Measurements from ENCODE around the gene NSUN6.

Gene NSUN6

DNA sequence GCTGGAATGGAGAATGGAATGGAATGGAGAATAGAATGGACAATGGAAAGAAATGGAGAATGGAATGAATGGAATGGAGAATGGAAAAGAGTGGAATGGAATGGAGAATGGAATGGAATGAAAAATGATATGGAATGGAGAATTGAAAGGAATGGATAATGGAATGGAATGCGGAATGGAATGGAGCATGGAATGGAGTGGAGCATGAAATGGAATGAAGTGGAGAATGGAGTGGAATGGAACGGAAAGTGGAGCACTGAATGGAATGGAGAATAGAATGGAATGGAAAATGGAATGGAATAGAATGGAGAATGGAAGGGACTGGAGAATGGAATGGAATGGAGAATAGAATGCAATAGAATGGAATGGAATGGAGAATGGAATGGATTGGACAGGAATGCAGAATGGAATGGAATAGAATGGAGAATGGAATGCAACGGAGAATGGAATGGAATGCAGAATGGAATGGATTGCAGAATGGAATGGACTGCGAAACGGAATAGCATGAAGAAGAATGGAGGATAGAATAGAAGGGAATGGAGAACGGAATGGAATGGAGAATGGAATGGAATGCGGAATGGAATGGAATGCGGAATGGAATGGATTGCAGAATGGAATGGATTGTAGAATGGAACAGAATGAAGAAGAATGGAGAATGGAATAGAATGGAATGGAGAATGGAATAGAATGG is 89.4 kb downstream of the NSUN6 start:
- DNase-seq (ENCODE audit: low spot score) = no peak

DNA sequence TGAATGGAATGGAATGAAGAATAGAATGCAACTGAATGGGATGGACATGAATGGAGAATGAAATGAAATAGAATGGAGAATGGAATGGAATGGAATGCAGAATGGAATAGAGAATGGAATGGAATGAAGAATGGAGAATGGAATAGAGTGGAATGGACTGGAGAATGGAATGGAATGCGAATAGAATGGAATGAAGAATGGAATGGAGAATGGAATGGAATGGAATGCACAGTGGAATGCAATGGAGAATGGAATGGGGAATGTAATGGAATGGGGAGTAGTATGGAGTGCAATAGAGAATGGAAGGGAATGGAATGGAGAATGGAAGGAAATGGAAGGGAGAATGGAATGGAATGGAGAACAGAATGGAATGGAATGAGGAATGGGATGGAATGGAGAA is 93.4 kb downstream of the NSUN6 start:
- no peak for DNase-seq (ENCODE audit: low spot score)

DNA sequence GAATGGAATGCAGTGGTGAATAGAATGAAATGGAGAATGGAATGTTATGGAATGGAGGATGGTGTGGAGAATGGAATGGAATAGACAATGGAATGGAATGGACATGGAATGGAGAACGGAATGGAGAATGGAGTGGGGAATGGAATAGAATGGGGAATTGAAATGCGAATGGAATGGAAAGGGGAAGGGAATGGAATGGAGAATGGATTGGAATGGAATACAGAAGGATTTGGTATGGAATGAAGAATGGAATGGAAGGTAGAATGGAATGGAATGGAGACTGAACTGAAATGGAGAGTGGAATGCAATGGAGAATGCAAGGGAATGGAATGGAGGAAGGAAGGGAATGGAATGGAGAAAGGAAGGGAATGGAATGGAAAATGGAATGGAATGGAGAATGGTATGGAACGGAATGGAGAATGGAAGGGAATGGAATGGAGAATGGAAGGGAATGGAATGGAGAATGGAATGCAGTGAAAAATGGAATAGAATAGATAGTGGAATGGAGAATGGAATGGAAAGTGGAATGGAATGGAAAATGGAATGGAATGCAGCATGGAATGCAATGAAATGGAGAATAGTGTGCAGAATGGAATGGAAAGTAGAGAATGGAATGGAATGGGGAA is 94.8 kb downstream of the NSUN6 start:
- DNase-seq (ENCODE audit: low spot score) = no peak

DNA sequence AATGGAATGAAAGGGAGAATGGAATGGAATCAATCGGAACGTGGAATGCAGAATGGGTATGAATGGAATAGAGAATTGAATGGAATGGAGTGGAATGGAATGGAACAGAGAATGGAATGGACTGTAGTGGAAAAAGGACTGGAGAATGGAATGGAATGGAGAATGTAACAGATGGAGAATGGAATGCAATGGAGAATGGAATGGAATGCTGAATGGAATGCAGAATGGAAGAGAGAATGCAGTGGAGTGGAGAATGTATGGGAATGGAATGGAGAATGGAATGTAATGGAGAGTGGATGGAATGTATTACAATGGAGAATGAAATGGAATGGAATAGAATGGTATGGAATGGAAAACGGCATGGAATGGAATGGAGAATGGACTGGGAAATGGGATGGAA is 96.9 kb downstream of the NSUN6 start:
- no peak for DNase-seq (ENCODE audit: low spot score)

DNA sequence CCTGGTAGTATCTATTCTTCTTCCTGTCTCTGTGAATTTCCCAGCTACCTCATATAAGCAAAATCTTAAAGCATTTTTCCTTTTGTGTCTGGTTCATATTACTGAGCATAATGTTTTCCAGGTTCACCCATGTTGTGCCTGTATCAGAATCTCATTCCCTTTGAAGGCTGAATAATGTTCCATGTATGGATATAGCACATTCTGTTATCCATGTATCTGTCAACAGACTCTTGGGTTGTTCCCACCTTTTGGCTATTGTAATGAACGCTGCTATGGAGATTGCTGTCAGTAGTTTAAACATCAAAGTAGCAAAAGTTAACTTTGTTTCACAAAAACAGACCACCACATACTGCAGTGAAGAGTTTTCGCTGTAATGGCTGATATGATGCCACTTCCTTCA is 99.9 kb downstream of the NSUN6 start:
- no peak for DNase-seq (ENCODE audit: low spot score)

DNA sequence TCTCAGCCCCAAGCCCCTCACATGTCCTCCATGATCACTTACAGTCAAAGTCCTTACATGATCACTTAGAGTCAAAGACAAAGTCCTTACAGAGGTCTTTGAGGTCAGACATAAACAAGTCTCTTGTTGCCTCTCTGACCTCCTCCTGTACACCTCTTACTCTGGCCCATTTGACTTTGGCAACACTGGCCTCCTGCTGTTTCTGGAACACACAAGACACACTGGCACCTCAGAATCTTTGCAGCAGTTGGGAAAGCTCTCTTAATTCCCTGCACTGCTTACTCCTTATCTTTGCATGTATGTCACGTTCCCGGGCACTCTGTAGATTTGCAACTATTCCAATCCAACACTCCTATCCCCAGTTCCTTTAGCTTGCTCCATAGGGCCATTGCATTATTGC is 102.3 kb downstream of the NSUN6 start:
- no peak for DNase-seq (ENCODE audit: low spot score)

DNA sequence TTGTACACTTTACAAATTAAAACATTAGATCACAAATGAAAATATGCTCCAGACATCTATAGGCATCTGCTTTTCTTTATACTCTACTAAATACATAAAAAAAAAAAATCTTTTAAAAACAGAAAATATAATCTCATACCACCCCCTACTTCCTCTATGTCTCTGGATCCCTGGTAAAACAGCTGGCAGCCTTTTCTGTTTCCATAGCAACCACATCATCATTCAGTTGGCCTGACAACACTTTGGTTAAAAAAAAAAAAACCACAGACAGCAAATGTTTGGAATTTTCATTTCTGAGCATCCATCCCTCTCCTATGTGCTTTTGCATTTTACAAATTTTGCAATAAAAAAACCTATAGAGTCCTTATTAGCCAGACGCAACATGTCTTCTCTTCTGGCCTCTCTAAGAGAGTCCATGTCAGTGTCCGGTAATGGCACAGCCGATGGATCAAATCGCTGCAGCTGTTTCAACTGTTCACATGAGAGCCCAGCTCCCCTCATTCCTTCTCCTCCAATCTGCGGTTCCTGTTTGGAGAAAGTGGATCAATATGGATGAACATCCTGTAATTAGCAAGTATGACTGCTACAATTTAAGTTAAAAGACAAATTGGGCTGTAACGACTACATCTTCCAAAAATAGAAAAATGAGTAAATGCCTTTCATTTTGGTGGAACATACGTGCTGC is 105.6 kb downstream of the NSUN6 start:
- DNase-seq (ENCODE audit: low spot score) = no peak

DNA sequence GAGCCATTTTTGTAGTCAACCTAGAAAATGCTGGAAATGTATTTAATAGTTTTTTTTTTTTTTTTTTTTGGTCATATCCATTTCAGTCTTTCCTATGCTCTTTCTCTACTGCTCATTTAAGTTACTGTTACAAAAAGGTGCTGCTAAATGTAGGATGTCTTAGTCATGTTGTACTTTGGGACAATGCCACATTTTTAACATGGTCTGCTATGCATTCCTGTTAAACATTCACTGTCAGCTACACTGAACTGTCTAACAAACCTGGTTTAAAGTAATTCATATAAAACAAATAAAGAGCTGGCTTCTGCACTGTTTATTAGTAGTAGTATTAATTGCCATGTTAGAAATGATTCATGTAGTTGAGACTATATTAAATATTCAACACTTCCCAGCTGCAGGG is 108.6 kb downstream of the NSUN6 start:
- no peak for DNase-seq (ENCODE audit: low spot score)

DNA sequence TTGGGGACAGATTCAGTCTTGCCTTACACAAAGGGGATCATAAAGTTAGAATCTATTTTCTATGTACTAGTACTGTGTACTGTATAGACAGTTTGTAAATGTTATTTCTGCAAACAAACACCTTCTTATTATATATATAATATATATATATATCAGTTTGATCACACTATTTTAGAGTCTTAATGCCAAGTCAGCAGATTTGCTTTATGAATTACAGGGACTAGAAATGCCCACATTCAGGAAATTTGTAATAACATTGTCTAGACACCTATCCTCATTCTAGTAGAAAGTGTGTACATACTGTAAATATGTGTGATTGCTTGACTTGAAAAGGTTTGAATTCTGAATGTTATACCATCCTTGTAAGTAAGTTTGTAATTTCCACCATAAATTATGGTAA is 111.2 kb downstream of the NSUN6 start:
- no peak for DNase-seq (ENCODE audit: low spot score)

DNA sequence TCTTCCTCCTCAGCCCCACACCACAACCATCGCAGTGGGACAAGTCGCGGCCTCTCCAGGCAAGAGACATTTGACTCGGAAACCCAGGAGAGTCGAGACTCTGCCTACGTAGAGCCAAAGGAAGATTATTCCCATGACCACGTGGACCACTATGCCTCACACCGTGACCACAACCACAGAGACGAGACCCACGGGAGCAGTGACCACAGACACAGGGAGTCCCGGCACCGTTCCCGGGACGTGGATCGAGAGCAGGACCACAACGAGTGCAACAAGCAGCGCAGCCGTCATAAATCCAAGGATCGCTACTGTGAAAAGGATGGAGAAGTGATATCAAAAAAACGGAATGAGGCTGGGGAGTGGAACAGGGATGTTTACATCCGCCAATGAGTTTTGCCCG is 112.1 kb downstream of the NSUN6 start:
- no peak for DNase-seq (ENCODE audit: low spot score)

DNA sequence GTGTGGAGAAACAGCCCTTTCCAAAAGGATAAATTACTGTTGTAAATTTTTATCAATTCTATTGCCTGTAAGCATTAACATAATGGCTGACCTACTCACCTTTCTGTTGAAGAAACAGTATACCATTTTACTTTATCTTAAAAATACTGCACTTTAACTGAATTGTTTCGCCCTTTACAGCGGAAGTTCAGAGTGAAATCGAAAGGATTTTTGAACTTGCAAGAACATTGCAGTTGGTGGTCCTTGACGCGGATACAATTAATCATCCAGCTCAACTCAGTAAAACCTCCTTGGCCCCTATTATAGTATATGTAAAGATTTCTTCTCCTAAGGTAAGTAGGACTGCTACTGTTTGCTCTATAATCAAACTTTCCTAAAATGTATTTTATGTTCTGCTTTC is 117.5 kb downstream of the NSUN6 start:
- no peak for DNase-seq (ENCODE audit: low spot score)

DNA sequence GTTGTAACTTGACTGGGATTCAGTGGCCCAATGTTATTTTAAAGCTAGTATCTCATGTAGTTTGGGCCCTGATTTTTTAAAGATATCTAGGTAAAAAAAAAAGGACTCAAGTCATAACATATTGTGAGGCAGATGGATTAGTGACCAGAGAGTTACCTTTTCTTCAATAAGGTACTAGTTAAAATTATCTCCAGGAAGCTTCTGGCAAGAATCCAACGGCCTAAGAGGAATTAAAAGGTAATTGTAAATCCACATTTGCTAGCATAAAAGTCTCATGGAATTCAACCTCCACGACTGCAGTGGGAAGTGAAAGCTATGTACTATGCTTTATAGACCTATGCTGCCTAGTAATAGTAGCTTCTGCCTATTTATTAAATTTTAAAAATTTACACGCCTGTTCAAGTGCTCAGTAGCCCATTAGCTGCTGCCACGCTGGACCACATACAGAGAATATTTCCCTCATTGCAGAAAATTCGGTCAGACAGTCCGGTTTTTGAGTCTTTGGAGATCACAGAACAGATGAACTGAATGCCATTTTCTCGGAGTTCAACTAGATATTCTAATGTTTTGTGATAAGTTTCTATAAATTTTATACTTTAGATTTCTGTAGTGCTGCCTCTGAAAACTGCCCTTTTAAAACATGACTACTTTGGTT is 118.4 kb downstream of the NSUN6 start:
- DNase-seq (ENCODE audit: low spot score) = no peak

DNA sequence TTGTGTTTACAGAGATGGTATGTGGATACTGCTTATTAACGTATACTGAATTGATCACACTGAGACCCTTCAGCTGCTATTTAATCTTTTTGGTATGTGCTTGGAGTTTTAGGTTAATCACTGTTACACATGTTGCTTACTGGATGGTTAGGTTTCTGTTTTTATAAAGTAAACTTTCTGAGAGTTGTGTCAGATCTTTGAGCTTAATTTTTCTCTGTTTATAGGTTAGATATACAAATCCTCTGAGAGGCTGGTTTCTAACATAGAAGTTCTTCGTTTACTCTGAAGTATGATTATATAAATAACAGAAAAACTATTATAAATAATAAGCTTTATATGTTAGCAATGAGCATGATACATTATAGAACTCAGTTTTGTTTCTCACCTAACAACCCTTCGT is 123.1 kb downstream of the NSUN6 start:
- DNase-seq (ENCODE audit: low spot score) = no peak

DNA sequence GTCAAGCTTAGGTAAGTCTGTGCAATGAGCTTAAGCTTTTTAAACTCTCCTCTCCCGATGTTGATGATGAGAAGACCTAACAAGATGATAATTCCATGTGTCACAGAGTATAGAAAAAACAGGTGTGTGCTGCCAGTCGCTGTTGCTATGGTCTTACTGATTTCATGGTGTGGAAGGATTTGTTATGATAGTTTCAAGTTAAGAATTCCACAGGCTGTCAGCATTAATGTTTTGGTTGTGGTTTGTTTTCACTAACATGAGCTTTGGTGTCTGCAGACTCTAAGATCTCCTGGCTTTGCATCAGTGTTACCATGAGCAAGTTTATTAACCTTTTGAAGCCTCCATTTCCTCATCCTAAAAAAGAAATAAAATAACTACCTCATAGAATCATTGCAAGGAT is 123.7 kb downstream of the NSUN6 start:
- DNase-seq (ENCODE audit: low spot score) = no peak

DNA sequence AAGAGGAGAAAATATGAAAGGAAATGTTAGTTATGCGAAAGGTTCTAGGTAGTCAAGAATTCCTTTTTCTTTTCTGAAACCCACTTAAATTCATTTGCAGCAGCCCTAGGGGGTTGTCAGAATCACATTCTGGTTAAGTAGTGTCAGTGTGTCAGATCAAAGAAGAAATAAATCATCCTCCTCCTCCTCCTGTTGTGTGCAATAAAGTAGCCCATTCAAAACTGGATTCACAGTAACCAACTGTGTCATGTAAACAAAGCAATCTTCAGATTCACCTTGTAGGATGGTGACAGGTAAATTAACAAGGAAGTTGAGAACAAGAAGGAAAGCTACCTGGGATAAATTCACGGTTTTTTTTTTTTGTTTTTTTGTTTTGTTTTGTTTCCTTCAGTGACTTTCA is 127.5 kb downstream of the NSUN6 start:
- no peak for DNase-seq (ENCODE audit: low spot score)

DNA sequence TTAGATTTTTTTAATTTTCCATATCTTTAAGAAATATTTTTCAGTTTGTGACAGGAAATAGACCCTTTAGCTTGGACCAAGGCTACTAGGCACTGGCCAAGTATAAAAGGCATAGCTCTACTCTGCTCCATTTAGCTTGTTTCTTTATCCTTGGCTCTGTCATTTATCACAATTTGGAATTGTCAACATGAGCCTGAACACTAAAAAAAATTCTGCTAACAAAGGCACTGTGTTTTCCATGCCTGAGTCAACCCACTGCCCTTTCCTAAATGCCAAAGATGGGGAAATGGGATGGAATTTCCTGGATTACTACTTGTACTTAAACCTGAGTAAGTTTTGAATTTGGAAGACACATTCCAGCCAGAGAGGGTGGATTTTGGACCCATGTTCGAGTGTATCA is 128.4 kb downstream of the NSUN6 start:
- no peak for DNase-seq (ENCODE audit: low spot score)

DNA sequence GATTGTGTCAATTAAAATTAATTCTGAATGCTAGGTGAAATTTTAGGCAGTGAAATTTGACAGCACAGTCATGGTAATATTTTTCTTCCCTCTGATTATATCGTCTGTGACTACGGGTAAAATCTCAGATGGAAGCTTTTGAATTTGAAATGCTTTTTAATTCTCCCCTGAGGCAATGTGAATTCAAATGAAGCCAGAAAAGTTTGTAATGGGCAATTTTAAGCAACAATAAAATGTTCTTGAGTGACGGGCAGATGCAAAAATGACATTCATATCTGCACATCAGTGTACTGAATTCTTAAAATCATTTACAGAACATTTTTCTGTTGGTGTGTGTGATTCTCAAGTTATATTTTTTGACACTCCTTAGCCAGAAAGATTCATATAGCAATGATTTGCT is 134.5 kb downstream of the NSUN6 start:
- DNase-seq (ENCODE audit: low spot score) = no peak

DNA sequence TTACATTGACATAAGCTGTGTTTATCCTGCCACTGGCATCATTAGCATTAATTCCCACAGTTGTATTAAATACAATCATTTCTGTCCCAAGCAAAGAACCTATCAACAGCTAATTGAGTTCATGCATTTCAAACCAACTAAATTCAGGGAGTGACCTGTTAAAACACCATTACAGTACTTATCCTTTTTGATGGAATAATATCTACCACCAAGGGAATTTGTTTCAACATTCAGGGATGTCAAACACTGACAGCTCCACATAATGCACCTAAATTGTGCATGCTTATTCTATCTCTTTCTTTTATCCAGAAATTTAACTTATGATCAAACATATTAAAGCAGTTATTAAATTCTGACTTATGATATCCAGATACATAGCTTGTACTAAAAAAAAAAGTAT is 136.8 kb downstream of the NSUN6 start:
- DNase-seq (ENCODE audit: low spot score) = no peak

DNA sequence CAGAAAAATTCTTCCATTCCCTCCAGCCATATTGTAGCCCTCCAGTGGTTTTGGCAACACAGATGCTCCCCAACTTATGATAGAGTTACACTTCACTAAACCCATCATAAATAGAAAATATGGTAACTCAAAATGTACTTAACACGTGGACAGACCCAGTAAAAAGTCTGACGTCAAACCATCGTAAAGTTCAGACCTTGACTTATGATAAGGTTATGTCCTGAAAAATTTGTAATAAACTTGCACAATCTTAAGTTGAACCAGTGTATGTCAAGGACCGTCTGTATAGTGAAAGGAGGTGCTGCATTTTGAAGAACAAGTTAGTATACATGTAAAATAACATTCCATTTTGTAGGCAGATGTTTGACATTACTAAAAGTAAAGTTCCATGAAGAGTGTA is 142.8 kb downstream of the NSUN6 start:
- no peak for DNase-seq (ENCODE audit: low spot score)

DNA sequence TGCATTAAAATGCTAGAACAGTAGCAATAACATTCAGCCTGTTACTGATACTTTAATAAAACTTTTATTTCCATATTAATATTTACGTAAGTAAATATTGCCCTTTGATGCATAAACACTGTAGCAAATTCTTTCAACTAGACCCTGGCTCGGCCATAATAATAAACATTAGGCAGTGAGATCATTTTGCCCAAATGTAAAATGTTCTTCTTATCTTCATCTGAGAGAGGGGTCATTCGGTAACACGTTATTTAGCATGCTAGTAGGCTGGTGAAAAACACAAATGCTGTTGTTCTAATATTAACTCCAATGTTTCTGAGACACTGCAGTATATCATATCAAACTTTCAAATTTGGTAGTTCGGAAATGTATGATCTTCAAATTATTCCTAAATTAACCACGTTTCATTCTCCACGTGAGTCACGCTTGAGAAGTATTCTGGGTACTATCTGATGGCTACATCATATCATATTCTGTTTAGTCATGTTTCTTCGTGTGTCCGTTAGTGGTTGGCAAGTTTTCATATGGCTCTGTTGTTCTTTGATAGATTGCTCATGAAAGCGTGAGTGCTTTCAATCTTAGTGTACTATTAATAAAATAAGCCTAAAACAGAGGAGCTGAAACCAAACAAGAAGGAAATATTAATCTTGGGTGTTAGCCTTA is 145.8 kb downstream of the NSUN6 start:
- no peak for DNase-seq (ENCODE audit: low spot score)

DNA sequence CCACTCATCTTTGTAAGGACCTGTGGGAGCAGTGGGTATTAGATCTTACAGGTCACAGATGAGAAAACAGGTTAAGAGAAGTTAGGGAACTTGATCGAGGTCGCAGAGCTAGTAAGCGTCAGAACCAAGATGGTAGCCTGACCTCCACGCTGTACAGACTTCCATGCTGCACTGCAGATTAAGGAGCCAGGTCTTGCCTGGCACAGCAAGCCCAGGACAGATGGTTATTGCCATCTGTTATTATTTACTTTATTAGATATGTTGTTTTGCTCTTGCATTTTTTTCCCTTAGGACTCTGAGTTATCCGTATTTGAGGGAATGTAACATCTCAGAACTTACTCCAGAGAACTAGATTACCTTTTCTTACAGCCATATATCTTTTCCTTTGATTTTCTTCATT is 147.2 kb downstream of the NSUN6 start:
- DNase-seq (ENCODE audit: low spot score) = no peak

DNA sequence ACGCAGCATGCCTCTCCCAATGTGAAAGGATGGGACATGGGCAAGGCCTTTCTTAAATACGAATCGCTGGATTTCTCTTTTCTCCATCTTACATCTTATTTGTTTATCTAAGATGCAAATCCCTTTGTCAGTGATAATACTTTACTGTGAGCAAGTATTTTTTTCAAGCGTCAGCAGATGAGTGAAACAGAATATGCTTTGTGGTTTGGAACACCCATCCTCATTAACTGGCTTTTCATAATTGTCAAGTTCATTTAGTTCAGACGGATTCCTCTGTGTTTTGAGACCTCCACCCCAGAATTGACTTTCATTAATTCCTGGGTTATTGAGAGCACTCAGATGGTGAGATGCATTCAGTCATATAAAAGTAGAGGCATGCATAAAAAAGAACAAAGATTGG is 149.8 kb downstream of the NSUN6 start:
- no peak for DNase-seq (ENCODE audit: low spot score)

DNA sequence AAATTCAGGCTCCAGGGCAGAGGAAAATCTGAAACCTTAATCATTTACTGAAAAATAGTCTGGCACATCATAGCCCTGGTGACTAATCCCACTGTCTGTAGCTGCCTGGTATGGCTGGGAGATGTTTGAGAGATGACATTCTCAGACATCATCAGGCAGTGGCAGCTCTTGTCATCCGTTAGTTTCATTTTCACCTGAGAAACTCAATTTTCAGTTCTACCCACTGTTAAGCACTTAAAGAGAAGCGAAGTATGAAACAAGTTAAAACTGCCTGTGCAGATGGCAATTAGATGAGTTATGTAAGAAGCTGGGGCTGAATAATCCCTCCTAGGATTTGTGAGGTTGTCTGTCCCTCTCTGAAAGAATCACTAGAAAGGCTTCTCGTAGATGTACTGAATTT is 150.2 kb downstream of the NSUN6 start:
- DNase-seq (ENCODE audit: low spot score) = no peak
